Mucosa of stomach (tissue), 1 donor: ENCODE results near the gene GBP1.
"Not testable (repeated sequence)": the region's sequence is repeated elsewhere in the genome, so short reads cannot be mapped to it uniquely, and the experiment has no call there.

Experiments
- H3K27me3 ChIP-seq: one replicate; pipeline ENCODE4 v1.7.0; 2013; ENCODE audit warnings: mild to moderate bottlenecking, low read length; ENCODE audit not compliant: control insufficient read depth, insufficient read depth
- H3K36me3 ChIP-seq: one replicate; pipeline ENCODE4 v1.7.0; 2013; ENCODE audit warnings: low read length; ENCODE audit not compliant: control insufficient read depth, insufficient read depth
- H3K4me1 ChIP-seq: one replicate; pipeline ENCODE4 v1.7.0; 2013; ENCODE audit warnings: mild to moderate bottlenecking, low read length; ENCODE audit not compliant: control insufficient read depth, insufficient read depth
- H3K4me3 ChIP-seq: one replicate; pipeline ENCODE4 v1.7.0; 2013; ENCODE audit warnings: low read length
- H3K9ac ChIP-seq: one replicate; pipeline ENCODE4 v1.7.0; 2013; ENCODE audit warnings: mild to moderate bottlenecking, low read length, moderate library complexity
- H3K9me3 ChIP-seq: one replicate; pipeline ENCODE4 v1.7.0; 2013; ENCODE audit warnings: mild to moderate bottlenecking, low read length, moderate library complexity; ENCODE audit not compliant: control insufficient read depth
- donor health status: Pancreatic carcinoma.

Gene GBP1

GRCh38 chr1:89087241-89087640 is 22.2 kb upstream of the GBP1 start:
- H3K9ac ChIP-seq = no peak overlapping the region

DNA sequence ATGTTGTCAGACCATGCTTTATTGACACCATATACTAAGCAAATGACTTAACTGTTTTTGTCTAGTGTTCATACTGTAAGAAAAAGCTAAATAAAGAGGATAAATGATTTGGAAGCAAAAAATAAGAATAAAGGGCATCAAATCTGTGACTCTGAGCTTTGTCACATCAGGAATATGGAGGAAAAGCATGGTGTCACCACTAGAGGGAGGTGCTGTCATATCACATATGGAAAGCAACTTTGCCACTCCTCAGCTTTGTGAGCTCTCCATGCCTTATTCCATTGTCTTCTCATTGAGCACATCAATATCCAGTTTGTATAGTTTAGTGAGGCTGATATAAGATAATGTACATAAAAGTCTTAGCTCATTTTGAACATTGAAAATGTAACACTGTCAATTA is 20.8 kb upstream of the GBP1 start:
- Histone ChIP-seq H3K4me3 (no peak overlapping the region), H3K36me3 (no peaks in the 10 kb centered on the region), H3K4me1 (peaks cover 22% of the 10 kb centered on the region), H3K9me3 (no peaks in the 10 kb centered on the region), H3K9ac (no peak overlapping the region), H3K27me3 (no peaks in the 10 kb centered on the region)

More at GRCh38 chr1:89087241-89087640, 22.2 kb upstream of the GBP1 start:
- peaks cover 22% of the 10 kb centered on the region for H3K4me1 ChIP-seq
- H3K4me3 ChIP-seq = no peak overlapping the region
- H3K9me3 ChIP-seq = no peaks in the 10 kb centered on the region
- H3K36me3 ChIP-seq = no peaks in the 10 kb centered on the region
- H3K27me3 ChIP-seq = no peaks in the 10 kb centered on the region

DNA sequence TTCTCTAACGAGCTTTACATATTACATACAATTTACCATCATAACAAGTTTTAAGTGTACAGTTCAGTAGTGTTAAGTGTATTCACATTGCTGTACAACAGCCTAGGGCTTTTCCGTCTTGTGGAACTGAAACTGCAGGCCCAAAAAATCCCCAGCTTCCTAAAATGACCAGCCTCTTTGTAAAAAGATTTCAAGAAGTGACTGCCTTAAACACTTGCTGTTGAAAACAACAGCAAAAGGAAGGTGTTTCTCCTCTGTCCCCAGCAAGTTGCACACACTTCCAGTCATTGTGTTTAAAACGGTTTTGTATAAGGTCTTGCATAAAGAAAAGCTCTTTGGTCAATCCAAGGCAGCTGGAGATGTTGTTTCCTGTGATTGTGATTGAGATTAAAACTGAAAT is 16.0 kb upstream of the GBP1 start:
- no peak overlapping the region for H3K4me3 ChIP-seq
- H3K4me1 ChIP-seq = no peaks in the 10 kb centered on the region
- no peaks in the 10 kb centered on the region for H3K36me3 ChIP-seq
- no peaks in the 10 kb centered on the region for H3K27me3 ChIP-seq
- no peak overlapping the region for H3K9ac ChIP-seq
- no peaks in the 10 kb centered on the region for H3K9me3 ChIP-seq

- not testable (repeated sequence) for H3K9me3 ChIP-seq, H3K9ac ChIP-seq, H3K4me3 ChIP-seq, H3K27me3 ChIP-seq, H3K36me3 ChIP-seq, H3K4me1 ChIP-seq
Measured at GRCh38 chr1:89080068-89080467, 15.1 kb upstream of the GBP1 start.

DNA sequence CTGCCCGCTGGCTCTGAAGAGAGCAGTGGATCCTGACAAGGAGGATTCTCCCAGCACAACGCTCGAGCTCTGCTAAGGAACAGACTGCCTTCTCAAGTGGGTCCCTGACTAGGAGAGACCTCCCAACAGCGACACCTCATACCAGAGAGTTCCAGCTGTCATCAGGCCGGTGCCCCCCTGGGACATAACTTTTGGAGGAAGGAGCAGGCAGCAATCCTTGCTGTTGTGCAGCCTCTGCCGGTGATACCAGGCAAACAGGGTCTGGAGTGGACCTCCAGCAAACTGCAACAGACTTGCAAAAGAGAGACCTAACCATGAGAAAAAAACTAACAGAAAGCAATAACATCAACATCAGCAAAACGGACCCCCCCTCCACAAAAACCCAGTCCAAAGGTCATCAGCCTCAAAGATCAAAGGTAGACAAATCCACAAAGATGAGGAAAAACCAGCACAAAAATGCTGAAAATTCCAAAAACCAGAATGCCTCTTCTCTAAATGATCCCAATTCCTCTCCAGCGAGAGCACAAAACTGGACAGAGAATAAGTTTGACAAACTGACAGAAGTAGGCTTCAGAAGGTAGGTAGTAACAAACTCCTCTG is 7.6 kb upstream of the GBP1 start:
- not testable (repeated sequence) for H3K4me3 ChIP-seq, H3K9ac ChIP-seq, H3K36me3 ChIP-seq, H3K9me3 ChIP-seq, H3K4me1 ChIP-seq, H3K27me3 ChIP-seq

DNA sequence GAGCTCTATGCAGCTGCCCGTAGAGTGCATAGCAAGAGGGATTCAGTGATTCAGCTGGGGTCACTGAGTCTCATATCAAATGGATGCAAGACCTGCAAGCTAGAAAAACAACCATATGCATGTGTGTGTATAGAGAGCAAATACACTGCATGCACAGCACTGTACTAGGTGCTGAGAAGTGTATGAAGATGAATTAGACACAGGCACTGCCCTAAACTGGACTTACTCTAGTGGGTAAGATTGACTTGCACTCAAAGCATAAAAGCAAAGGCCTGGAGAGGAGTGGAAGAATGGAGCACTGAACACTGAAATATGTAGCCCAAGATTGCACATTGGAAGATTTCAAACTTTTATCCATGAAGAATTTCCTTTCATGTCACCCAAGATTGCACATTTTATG is 5.5 kb upstream of the GBP1 start:
- Histone ChIP-seq H3K9me3 (no peaks in the 10 kb centered on the region), H3K4me3 (no peak overlapping the region), H3K27me3 (no peaks in the 10 kb centered on the region), H3K9ac (no peak overlapping the region), H3K36me3 (no peaks in the 10 kb centered on the region), H3K4me1 (peaks cover 2% of the 10 kb centered on the region)

- H3K36me3 ChIP-seq = no peaks in the 10 kb centered on the region
- H3K4me3 ChIP-seq = no peak overlapping the region
- H3K4me1 ChIP-seq = peaks cover 5% of the 10 kb centered on the region
- H3K9me3 ChIP-seq = no peaks in the 10 kb centered on the region
- H3K27me3 ChIP-seq = no peaks in the 10 kb centered on the region
- H3K9ac ChIP-seq = no peak overlapping the region
Measured at GRCh38 chr1:89069951-89070350, 4.9 kb upstream of the GBP1 start.

DNA sequence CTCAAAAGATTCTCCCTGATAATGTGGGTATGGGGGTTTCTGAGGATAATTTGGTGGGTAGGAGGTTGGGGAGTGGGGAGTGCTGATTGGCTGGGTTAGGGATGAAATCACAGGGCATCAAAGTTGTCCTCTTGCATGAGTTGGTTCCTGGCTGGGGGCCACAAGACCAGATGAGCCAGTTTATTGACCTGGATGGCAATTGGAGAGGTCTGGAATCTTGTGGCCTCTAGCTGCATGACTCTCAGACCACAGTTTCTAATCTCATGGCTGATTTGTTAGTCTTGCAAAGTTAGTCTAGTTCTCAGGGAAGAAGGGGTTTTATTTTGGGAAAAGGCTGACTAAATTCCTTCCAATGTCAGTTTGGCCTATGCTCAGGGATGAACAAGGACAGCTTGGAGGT is 3.3 kb upstream of the GBP1 start:
- Histone ChIP-seq H3K9me3 (no peaks in the 10 kb centered on the region), H3K36me3 (no peaks in the 10 kb centered on the region), H3K4me1 (peaks cover 5% of the 10 kb centered on the region), H3K27me3 (no peaks in the 10 kb centered on the region), H3K4me3 (no peak overlapping the region), H3K9ac (no peak overlapping the region)

DNA sequence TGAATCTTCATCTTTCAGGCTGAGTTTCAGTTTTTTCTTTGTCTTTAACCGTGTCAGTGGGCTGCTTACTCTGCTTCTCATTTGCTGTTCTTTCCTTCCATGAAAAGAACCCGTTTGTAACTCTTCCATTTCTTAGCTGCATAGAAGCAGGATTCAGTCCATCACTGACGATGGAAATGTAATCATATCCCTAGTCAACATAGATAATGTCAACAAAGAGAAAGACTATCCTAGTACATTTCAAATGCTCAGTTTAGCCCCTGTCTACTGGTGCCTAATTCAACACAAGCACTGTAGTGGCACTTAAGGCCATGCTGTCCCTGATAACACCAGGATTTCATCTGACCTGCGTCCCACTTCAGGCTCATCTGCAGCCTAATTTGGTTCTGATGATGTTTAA is 376 bp downstream of the GBP1 start:
- Histone ChIP-seq H3K4me3 (peak overlapping the region; percentile 43), H3K4me1 (peaks cover 5% of the 10 kb centered on the region), H3K27me3 (no peaks in the 10 kb centered on the region), H3K36me3 (no peaks in the 10 kb centered on the region), H3K9me3 (no peaks in the 10 kb centered on the region), H3K9ac (peak overlapping the region; percentile 72)

DNA sequence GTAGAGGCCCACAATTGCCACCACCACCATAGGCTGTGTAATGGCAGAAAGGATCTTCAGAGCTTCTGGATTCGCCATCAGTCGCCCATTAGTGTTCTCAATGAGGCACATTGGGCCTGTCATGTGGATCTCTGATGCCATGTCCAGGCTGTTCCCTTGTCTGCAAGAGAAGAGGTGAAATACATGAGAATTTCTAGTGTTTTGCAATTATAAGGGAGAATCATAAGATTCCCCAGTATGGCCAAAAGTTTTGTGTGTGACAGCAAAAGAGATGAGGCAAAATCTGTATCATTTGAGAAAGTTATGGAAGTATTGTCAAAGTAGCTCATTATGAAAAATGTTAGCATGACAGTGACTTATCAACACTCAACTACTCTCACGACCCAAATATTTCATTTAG is 1.9 kb downstream of the GBP1 start:
- Histone ChIP-seq H3K9me3 (no peaks in the 10 kb centered on the region), H3K27me3 (no peaks in the 10 kb centered on the region), H3K36me3 (no peaks in the 10 kb centered on the region), H3K4me3 (no peak overlapping the region), H3K9ac (no peak overlapping the region), H3K4me1 (peaks cover 5% of the 10 kb centered on the region)

GRCh38 chr1:89060091-89060490 is 4.9 kb downstream of the GBP1 start:
- Histone ChIP-seq H3K4me1 (no peaks in the 10 kb centered on the region), H3K9ac (no peak overlapping the region), H3K4me3 (no peak overlapping the region), H3K36me3 (no peaks in the 10 kb centered on the region), H3K9me3 (no peaks in the 10 kb centered on the region), H3K27me3 (no peaks in the 10 kb centered on the region)

- H3K27me3 ChIP-seq = no peaks in the 10 kb centered on the region
- H3K4me3 ChIP-seq = no peak overlapping the region
- H3K4me1 ChIP-seq = peaks cover 11% of the 10 kb centered on the region
- H3K36me3 ChIP-seq = no peaks in the 10 kb centered on the region
- no peaks in the 10 kb centered on the region for H3K9me3 ChIP-seq
- H3K9ac ChIP-seq = no peak overlapping the region
Measured at GRCh38 chr1:89051955-89052312, 13.1 kb downstream of the GBP1 start.

- Histone ChIP-seq H3K9ac (no peak overlapping the region), H3K9me3 (no peaks in the 10 kb centered on the region), H3K36me3 (no peaks in the 10 kb centered on the region), H3K27me3 (no peaks in the 10 kb centered on the region), H3K4me3 (no peak overlapping the region), H3K4me1 (peaks cover 11% of the 10 kb centered on the region)
Measured at GRCh38 chr1:89051300-89051954, 13.6 kb downstream of the GBP1 start.
